Colonic mucosa (tissue), 4 donors: ENCODE results near the gene COBL. TPM values are rescaled to one million over a fixed set of nuclear protein-coding genes. Genes with fewer than 3 reads are reported as not detected.

ENCODE experiments used
- DNase-seq: peaks from one replicate; pipeline ENCODE4 v3.0.0-alpha.2; 2020
- H3K27ac ChIP-seq: fragments of 200-600 bp; one replicate; pipeline ENCODE4 v1.8.0; 2021
- H3K27me3 ChIP-seq: fragments of 200-600 bp; one replicate; pipeline ENCODE4 v1.8.0; 2021
- H3K36me3 ChIP-seq: fragments of 200-600 bp; one replicate; pipeline ENCODE4 v1.8.0; 2021
- H3K4me1 ChIP-seq: fragments of 200-600 bp; one replicate; pipeline ENCODE4 v1.8.0; 2021; ENCODE audit warnings: mild to moderate bottlenecking
- H3K4me3 ChIP-seq: fragments of 200-600 bp; one replicate; pipeline ENCODE4 v1.8.0; 2021
- H3K9ac ChIP-seq, 2 donors: one replicate each; pipeline ENCODE4 v1.7.0; 2013; ENCODE audit warnings: control low read depth in 2 of 2, low read depth in 2 of 2, low read length in 2 of 2
- H3K9me3 ChIP-seq: fragments of 200-600 bp; one replicate; pipeline ENCODE4 v1.8.0; 2021
- CTCF ChIP-seq: fragments of 200-600 bp; IDR thresholded peaks from one replicate; pipeline ENCODE4 v1.8.0; 2022; ENCODE audit warnings: antibody characterized with exemption, mild to moderate bottlenecking
- intact Hi-C: fragments of 100-400 bp; cut with DNase I; formaldehyde crosslinking; loops from one replicate; pipeline ENCODE4 v1.14.1; 2022
- total RNA-seq, 2 donors: library from RNA; stranded (reverse); fragmentation: NEBNext Ultra II Directional in 1 of 2; extraction: Animal tissue kit (Norgen Biotek cat#: 25700) in 1 of 2; gene quantifications; one replicate each; pipeline ENCODE4 v1.2.1, GENCODE V29; 2021
- donor health status: healthy.
- donor health status: DM: no; HTN: no; CAD: no.
- donor health status: DM: no; HTN: no; CAD: no.

Gene COBL
- total RNA-seq, 2 donors from 2014 or later, result 36.8 to 49.2 TPM

DNA sequence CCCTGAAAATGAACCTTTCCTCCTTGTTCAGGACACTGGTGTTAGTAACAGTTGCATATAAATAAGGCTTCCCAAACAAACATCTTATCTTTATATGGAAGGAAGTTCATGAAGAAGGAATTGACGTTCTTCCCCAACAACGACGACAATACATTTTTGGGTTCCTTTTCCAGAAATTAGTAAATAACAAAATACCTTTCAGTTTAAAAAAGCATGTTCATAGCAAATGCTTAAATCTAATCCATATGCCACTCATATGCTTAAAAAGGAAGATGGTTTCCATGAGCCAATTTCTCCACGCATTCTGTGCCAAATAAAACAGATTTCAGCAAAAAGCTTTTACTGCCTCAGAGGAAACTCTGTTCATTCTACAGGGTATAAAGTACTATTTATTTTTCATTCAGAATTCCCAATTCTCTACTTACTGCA lies 182.6 kb downstream of the COBL start:
- no peak for DNase-seq
- H3K36me3 ChIP-seq, result no peaks in the 10 kb centered on the region
- H3K27ac ChIP-seq, result no peak overlapping the region
- no peaks in the 10 kb centered on the region for H3K27me3 ChIP-seq
- H3K4me1 ChIP-seq, result no peaks in the 10 kb centered on the region
- H3K9ac ChIP-seq, result no peak overlapping the region
- no peaks in the 10 kb centered on the region for H3K9me3 ChIP-seq
- TF ChIP-seq CTCF, result no peak
- H3K4me3 ChIP-seq, result no peak overlapping the region
- intact Hi-C loops, result loop anchor here (10.0 kb wide), 1 partner anchor 319 kb away; no protein-coding TSS in a partner anchor

DNA sequence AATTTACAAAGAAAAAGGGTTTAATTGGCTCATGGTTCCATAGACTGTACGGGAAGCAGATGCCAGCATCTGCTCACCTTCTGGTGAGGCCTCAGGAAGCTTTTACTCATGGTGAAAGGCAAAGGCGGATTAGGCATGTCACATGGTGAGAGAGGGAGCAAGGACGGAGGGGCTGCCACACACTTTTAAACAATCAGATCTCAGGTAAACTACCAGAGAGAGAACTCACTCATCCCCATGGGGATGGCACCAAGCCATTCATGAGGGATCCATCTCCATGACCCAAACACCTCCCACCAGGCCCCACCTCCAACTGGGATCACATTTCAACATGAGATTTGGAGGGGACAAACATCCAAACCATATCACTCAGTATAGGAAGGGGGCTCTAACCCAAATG lies 183.9 kb downstream of the COBL start:
- no peaks in the 10 kb centered on the region for H3K4me1 ChIP-seq
- no peak for DNase-seq
- no peak for TF ChIP-seq CTCF
- no peaks in the 10 kb centered on the region for H3K9me3 ChIP-seq
- H3K9ac ChIP-seq, result no peak overlapping the region
- H3K4me3 ChIP-seq, result no peak overlapping the region
- intact Hi-C loops, result loop anchor here (10.0 kb wide), 1 partner anchor 318 kb away; no protein-coding TSS in a partner anchor
- no peaks in the 10 kb centered on the region for H3K36me3 ChIP-seq
- no peak overlapping the region for H3K27ac ChIP-seq
- H3K27me3 ChIP-seq, result no peaks in the 10 kb centered on the region

DNA sequence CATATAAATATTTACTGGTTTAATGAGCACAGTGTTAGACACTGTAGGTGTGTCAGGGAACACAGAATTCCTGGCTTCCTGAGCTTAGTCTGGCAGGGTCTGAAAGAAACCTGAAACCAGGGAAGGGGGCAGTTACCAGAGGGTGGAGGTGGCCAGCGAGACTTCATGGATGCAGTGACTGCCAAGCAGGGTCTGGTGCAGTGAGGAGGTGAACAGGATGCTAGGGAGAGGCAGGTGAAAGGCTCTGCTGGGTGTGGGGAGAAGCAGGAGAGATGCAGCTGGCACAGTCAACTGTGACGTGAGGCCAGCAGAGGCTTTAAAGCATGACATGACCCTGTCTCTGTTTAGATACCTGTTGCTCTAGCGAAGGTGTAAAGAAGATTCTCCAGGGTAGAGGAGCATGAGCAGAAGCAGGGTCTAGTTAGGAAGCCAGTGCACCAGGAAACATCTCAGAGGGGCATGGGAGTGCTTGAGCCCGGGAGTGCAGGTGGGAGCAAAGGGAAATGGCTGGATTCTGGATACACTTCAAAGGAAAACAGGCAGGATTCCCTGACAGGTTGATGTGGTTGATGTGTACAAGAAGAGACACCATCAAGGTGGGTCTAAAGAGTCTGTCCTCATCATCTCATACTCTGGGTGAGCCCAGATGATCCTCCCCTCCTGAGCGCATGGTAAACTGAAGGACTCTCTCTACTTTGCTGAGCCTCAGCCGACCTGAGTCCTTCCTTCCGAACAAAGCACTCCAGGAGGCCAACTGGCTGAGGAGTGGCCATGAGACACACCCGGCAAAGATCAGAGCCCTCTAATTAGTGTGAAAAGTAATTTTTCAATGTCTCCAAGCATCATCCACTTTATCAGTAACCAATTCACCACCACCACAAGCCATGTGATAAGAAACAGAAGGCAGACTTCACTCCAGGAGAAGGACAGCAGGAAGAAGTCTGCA lies 186.8 kb downstream of the COBL start:
- Histone ChIP-seq H3K9me3 (no peaks in the 10 kb centered on the region), H3K27ac (no peak overlapping the region), H3K27me3 (no peaks in the 10 kb centered on the region), H3K36me3 (no peaks in the 10 kb centered on the region), H3K4me1 (no peaks in the 10 kb centered on the region), H3K9ac (no peak overlapping the region), H3K4me3 (no peak overlapping the region)
- intact Hi-C loops, result loop anchor here (10.0 kb wide), 1 partner anchor 315 kb away; no protein-coding TSS in a partner anchor
- TF ChIP-seq CTCF, result no peak
- DNase-seq, result no peak

- DNase-seq, result no peak
- intact Hi-C loops, result no loop called here
- no peak overlapping the region for H3K9ac ChIP-seq
- no peaks in the 10 kb centered on the region for H3K27me3 ChIP-seq
- H3K4me3 ChIP-seq, result no peak overlapping the region
- H3K27ac ChIP-seq, result no peak overlapping the region
- TF ChIP-seq CTCF, result no peak
- H3K9me3 ChIP-seq, result no peaks in the 10 kb centered on the region
- H3K36me3 ChIP-seq, result no peaks in the 10 kb centered on the region
- H3K4me1 ChIP-seq, result no peaks in the 10 kb centered on the region
Observed at GRCh38 chr7:51128545-51129435, 187.8 kb downstream of the COBL start.

DNA sequence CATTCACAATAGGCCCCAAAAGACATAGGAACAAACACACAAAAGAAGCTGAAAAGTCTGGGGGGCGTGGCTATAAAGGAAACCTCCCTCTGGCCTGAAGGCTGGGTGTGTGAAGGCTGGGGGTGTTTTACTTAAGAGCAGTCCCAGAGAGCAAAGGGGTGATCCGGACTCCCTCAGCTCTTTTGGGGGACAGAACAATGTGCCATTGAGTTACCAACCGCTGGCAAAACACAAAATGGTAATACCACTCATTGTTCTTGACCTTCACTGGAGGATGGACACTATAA lies 189.0 kb downstream of the COBL start:
- intact Hi-C loops, result no loop called here
- no peak for TF ChIP-seq CTCF

More for the DNA sequence above, 189.0 kb downstream of the COBL start:
- no peak overlapping the region for H3K4me3 ChIP-seq
- H3K9ac ChIP-seq, result no peak overlapping the region
- no peaks in the 10 kb centered on the region for H3K4me1 ChIP-seq
- no peak overlapping the region for H3K27ac ChIP-seq
- no peak for DNase-seq
- no peaks in the 10 kb centered on the region for H3K9me3 ChIP-seq
- no peaks in the 10 kb centered on the region for H3K36me3 ChIP-seq
- no peaks in the 10 kb centered on the region for H3K27me3 ChIP-seq
